Keratinocyte (primary cell): Measurements from ENCODE around the gene RHEX. TPM values are rescaled to one million over a fixed set of nuclear protein-coding genes. Genes with fewer than 3 reads are reported as not detected.

Source experiments
- DNase-seq: peaks from one replicate; pipeline ENCODE4 v3.0.0-alpha.2; 2011; ENCODE audit warnings: low read depth, missing footprints, low spot score
- FAIRE-seq: peaks from 2 replicates; lab custom pipeline; 2011; peaks lifted over from hg19 to GRCh38; lab: Jason Lieb, UNC
- H2AFZ ChIP-seq: 2 replicates; pipeline ENCODE4 v1.6.0; 2012; ENCODE audit warnings: low read length, control low read depth, inconsistent platforms; ENCODE audit not compliant: control insufficient read depth
- H3K27ac ChIP-seq: 2 replicates; pipeline ENCODE4 v1.5.1; 2011; ENCODE audit warnings: low read length; ENCODE audit not compliant: control insufficient read depth, insufficient read depth
- H3K27me3 ChIP-seq: 3 replicates; pipeline ENCODE4 v1.6.0; 2011; ENCODE audit warnings: low read length; ENCODE audit not compliant: control insufficient read depth, insufficient read depth; ENCODE audit errors: extremely low read depth
- H3K36me3 ChIP-seq, 2 experiments: 2 replicates in 1 of 2; 3 replicates in 1 of 2; pipeline ENCODE4 v1.5.1; 2011; ENCODE audit warnings: low read length in 2 of 2, mild to moderate bottlenecking in 1 of 2; ENCODE audit not compliant: control insufficient read depth in 2 of 2, insufficient read depth in 2 of 2; ENCODE audit errors: extremely low read depth in 1 of 2
- H3K4me1 ChIP-seq: 3 replicates; pipeline ENCODE4 v1.5.1; 2011; ENCODE audit warnings: low read length; ENCODE audit not compliant: control insufficient read depth, insufficient read depth; ENCODE audit errors: extremely low read depth
- H3K4me2 ChIP-seq: 3 replicates; pipeline ENCODE4 v1.6.0; 2011; ENCODE audit warnings: low read depth, low read length; ENCODE audit not compliant: control insufficient read depth, insufficient read depth; ENCODE audit errors: extremely low read depth
- H3K4me3 ChIP-seq, 3 experiments: fragments of 200-600 bp in 1 of 3; sonication (generic) in 1 of 3; 2 replicates in 2 of 3; 3 replicates in 1 of 3; pipeline ENCODE4 v1.5.1; 2011 to 2016; ENCODE audit warnings: low read length in 3 of 3, mild to moderate bottlenecking in 3 of 3, control low read depth in 2 of 3, inconsistent platforms in 1 of 3, low read depth in 1 of 3, mixed read lengths in 1 of 3, mixed run types in 1 of 3, moderate library complexity in 1 of 3; ENCODE audit not compliant: control insufficient read depth in 2 of 3, insufficient read depth in 2 of 3; ENCODE audit errors: extremely low read depth in 1 of 3
- H3K79me2 ChIP-seq: 2 replicates; pipeline ENCODE4 v1.6.0; 2012; ENCODE audit warnings: low read length; ENCODE audit not compliant: control insufficient read depth, insufficient read depth
- H3K9ac ChIP-seq: 3 replicates; pipeline ENCODE4 v1.6.0; 2011; ENCODE audit warnings: low read length; ENCODE audit not compliant: control insufficient read depth, insufficient read depth; ENCODE audit errors: extremely low read depth
- H3K9me1 ChIP-seq: 3 replicates; pipeline ENCODE4 v1.6.0; 2011; ENCODE audit warnings: low read length; ENCODE audit not compliant: control insufficient read depth, insufficient read depth; ENCODE audit errors: extremely low read depth
- H3K9me3 ChIP-seq: 2 replicates; pipeline ENCODE4 v1.5.1; 2012; ENCODE audit warnings: low read depth, low read length; ENCODE audit not compliant: control insufficient read depth
- H4K20me1 ChIP-seq: 3 replicates; pipeline ENCODE4 v1.6.0; 2011; ENCODE audit warnings: low read length; ENCODE audit not compliant: control insufficient read depth, insufficient read depth; ENCODE audit errors: extremely low read depth
- CTCF ChIP-seq, 3 experiments: IDR thresholded peaks in 1 of 3; conservative IDR thresholded peaks in 1 of 3; optimal IDR thresholded peaks in 1 of 3; 2 replicates in 2 of 3; 3 replicates in 1 of 3; pipeline versions ENCODE3 to v1.5.1; 2011; ENCODE audit warnings: low read length in 3 of 3, mild to moderate bottlenecking in 3 of 3, moderate library complexity in 2 of 3, control low read depth in 1 of 3, inconsistent platforms in 1 of 3; ENCODE audit not compliant: insufficient read depth in 2 of 3; ENCODE audit errors: extremely low read depth in 1 of 3
- EZH2 ChIP-seq: IDR thresholded peaks from one replicate; pipeline ENCODE4 v1.6.1; 2012; ENCODE audit warnings: inconsistent platforms, mild to moderate bottlenecking, low read length, moderate library complexity
- dilution Hi-C: fragments of 300-500 bp; cut with MboI; formaldehyde crosslinking; loops from one replicate; pipeline ENCODE4 v1.7.0; 2020; ENCODE audit warnings: low sequenced_read_pairs; ENCODE audit not compliant: extremely low pct_ligation_motif_present
- polyA plus RNA-seq, 5 experiments: library from polyadenylated mRNA; depleted of rRNA in 3 of 5; stranded (reverse) in 3 of 5; stranded (forward) in 1 of 5; unstranded in 1 of 5; fragments of >200 nt; gene quantifications; 1 replicate in 1 of 5; 2 replicates in 3 of 5; 3 replicates in 1 of 5; pipeline versions ENCODE4 v1.2.1 to v1.2.3, GENCODE V29; 2011 to 2012; ENCODE audit warnings: missing spikeins in 2 of 5, low read depth in 1 of 5, low replicate concordance in 1 of 5

Gene RHEX
- polyA plus RNA-seq, 1 donor (not counting 4 experiments of a cell fraction or from before 2014, with no cell fraction given): not detected

GRCh38 chr1:206131037-206131436 lies 78.1 kb downstream of the RHEX start:
- Histone ChIP-seq H3K79me2 (no peaks in the 10 kb centered on the region), H3K27me3 (no peaks in the 10 kb centered on the region), H3K9ac (no peak overlapping the region), H3K9me3 (no peaks in the 10 kb centered on the region), H3K27ac (no peak overlapping the region), H3K4me2 (no peak overlapping the region), H2AFZ (no peak overlapping the region), H3K9me1 (no peaks in the 10 kb centered on the region), H3K4me3 (no peak overlapping the region), H4K20me1 (no peaks in the 10 kb centered on the region), H3K36me3 (no peaks in the 10 kb centered on the region), H3K4me1 (peaks cover 5% of the 10 kb centered on the region)
- FAIRE-seq: no peak
- no peak for DNase-seq
- dilution Hi-C loops: no loop called here
- TF ChIP-seq CTCF (optimal IDR thresholded peaks at IDR 0.05 in 1 of 3, IDR thresholded peaks at IDR 0.05 in 1 of 3, conservative IDR thresholded peaks at IDR 0.05 in 1 of 3; ENCODE audit: extremely low read depth in 1 of 3, insufficient read depth in 2 of 3, low read length in 3 of 3): no peak
- TF ChIP-seq EZH2: no peak

- Histone ChIP-seq H3K4me3 (no peak overlapping the region), H3K4me2 (no peak overlapping the region), H3K9me1 (no peaks in the 10 kb centered on the region), H3K9ac (no peak overlapping the region), H3K36me3 (no peaks in the 10 kb centered on the region), H3K79me2 (no peaks in the 10 kb centered on the region), H2AFZ (no peak overlapping the region), H4K20me1 (no peaks in the 10 kb centered on the region), H3K27me3 (peaks cover 4% of the 10 kb centered on the region), H3K27ac (no peak overlapping the region), H3K4me1 (no peaks in the 10 kb centered on the region), H3K9me3 (no peaks in the 10 kb centered on the region)
- dilution Hi-C loops: no loop called here
- no peak for FAIRE-seq
- no peak for DNase-seq
- TF ChIP-seq EZH2 (no peak), CTCF (optimal IDR thresholded peaks at IDR 0.05 in 1 of 3, IDR thresholded peaks at IDR 0.05 in 1 of 3, conservative IDR thresholded peaks at IDR 0.05 in 1 of 3; ENCODE audit: extremely low read depth in 1 of 3, insufficient read depth in 2 of 3, low read length in 3 of 3) (no peak)
These were observed 80.9 kb downstream of the RHEX start for GRCh38 chr1:206133751-206134415.
